Spinal cord (tissue), 10 donors: ENCODE data around the gene SGSM2. TPM values are rescaled to one million over a fixed set of nuclear protein-coding genes. Genes with fewer than 3 reads are reported as not detected.

Experiments used
- DNase-seq, 6 donors: peaks; one replicate each; pipeline versions ENCODE4 v3.0.0 to v3.0.0-alpha.2; 2013 to 2015; ENCODE audit warnings: low spot score in 6 of 6, low read depth in 4 of 6
- H3K27ac ChIP-seq: one replicate; pipeline ENCODE4 v1.5.1; 2013; ENCODE audit warnings: low read depth, low read length, control low read depth
- H3K27me3 ChIP-seq: one replicate; pipeline ENCODE4 v1.6.1; 2013; ENCODE audit warnings: low read length; ENCODE audit not compliant: control insufficient read depth, insufficient read depth
- H3K36me3 ChIP-seq: one replicate; pipeline ENCODE4 v1.6.1; 2013; ENCODE audit warnings: low read length; ENCODE audit not compliant: control insufficient read depth, insufficient read depth
- H3K4me1 ChIP-seq: one replicate; pipeline ENCODE4 v1.6.1; 2013; ENCODE audit warnings: low read length; ENCODE audit not compliant: control insufficient read depth, insufficient read depth
- H3K4me3 ChIP-seq: one replicate; pipeline ENCODE4 v1.5.1; 2013; ENCODE audit warnings: low read depth, low read length, control low read depth
- H3K9me3 ChIP-seq: one replicate; pipeline ENCODE4 v1.6.1; 2013; ENCODE audit warnings: low read length; ENCODE audit not compliant: control insufficient read depth, insufficient read depth
- WGBS: methylation state at CpG from one replicate; pipeline ENCODE4 v1.1.5; 2013; ENCODE audit warnings: missing lambda C conversion rate; ENCODE audit not compliant: insufficient coverage; 5-methylcytosine and 5-hydroxymethylcytosine counted together
- polyA plus RNA-seq, 2 donors: library from polyadenylated mRNA; unstranded; fragments of 120-200 nt; gene quantifications; one replicate each; pipeline ENCODE4 v1.2.1, GENCODE V29; 2013; ENCODE audit not compliant: insufficient read length in 2 of 2
- total RNA-seq, 2 donors: library from RNA; depleted of rRNA in 1 of 2; stranded (reverse); fragments of 120-200 nt in 1 of 2; fragments of >200 nt in 1 of 2; gene quantifications; one replicate each; pipeline versions ENCODE4 v1.2.3 to v1.2.4, GENCODE V29; 2013 to 2014
- donor health status: healthy.

Gene SGSM2
- total and polyA plus RNA-seq, 4 donors: 46.7 to 181 (median 120) TPM

DNA sequence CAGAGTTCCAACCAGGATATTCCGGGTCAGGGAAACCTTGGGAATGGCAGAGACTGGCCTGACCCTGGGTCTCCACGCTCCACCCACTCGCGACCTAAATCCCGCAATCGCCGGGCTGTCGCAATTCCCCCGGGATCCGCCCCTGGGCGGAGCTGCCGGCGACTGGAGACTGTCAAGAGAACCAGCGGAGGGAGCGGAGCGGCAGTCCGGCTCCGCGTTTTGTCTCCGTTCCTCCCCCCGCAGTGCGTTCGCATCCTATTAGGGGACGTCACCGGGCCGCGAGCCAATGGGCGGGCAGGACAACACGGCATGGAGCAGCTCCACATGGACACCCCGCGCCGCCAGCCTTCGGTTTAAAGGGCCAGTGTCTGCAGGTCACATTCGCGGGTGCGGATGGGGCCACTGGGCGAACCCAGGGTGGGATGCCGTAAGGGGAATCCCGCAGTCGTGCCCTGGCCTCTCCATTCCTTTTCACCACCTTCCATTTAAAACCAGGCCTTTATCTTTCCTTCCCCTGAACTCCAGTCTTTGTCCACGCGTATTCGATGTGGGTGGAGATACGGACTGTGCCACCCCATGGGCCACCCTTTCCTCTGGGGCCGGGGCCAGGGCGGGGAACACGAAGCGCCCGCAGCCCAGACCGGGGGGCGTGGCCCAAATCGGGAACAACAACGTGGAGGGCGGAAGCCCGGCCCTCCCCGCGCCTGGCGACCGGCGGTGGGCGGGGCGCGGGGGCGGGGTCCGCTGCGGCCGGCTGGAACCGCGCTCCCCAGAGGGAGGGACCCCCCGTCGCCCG is 64.3 kb downstream of the SGSM2 start:
- H3K4me1 ChIP-seq: peaks cover 41% of the 10 kb centered on the region
- DNase-seq: peak; percentile 97 to 100 (median 98)
- peak overlapping the region; percentile 99 for H3K27ac ChIP-seq

GRCh38 chr17:2402544-2402943 is 65.2 kb downstream of the SGSM2 start:
- peak overlapping the region; percentile 50 for H3K4me3 ChIP-seq
- no peaks in the 10 kb centered on the region for H3K27me3 ChIP-seq
- peak in 1 of 6 donors; percentile 64 for DNase-seq
- peak overlapping the region; percentile 73 for H3K27ac ChIP-seq
- H3K4me1 ChIP-seq: peaks cover 41% of the 10 kb centered on the region
- no peaks in the 10 kb centered on the region for H3K9me3 ChIP-seq
- WGBS: 5% methylated on average over 10 of the region's 15 CpGs
- H3K36me3 ChIP-seq: peaks cover 21% of the 10 kb centered on the region

More for the DNA sequence above, 64.3 kb downstream of the SGSM2 start:
- Histone ChIP-seq H3K4me3 (peak overlapping the region; percentile 95), H3K27me3 (no peaks in the 10 kb centered on the region), H3K9me3 (no peaks in the 10 kb centered on the region), H3K36me3 (peaks cover 16% of the 10 kb centered on the region)
- under 1% methylated on average over 67 of the region's 72 CpGs for WGBS

DNA sequence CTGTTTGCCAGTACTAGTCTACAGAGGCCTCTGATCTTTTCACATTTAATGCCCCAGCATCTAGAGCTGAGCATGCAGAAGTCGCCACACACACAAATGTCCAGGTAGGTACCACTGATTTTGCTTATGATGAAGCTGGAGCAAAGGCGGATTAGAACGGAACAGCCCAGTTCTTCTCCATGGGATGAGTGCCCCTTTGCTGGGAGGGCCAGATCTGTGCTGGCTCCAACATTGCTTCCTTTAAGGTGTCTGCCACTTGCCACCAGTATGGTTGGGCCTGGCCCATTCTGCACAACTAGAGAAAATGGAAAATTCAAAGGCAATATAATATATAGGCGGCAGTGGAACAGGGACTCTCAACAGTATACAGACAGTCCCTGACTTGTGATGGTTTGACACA is 65.7 kb downstream of the SGSM2 start:
- Histone ChIP-seq H3K27ac (no peak overlapping the region), H3K4me1 (peaks cover 36% of the 10 kb centered on the region), H3K27me3 (no peaks in the 10 kb centered on the region), H3K9me3 (no peaks in the 10 kb centered on the region), H3K4me3 (no peak overlapping the region), H3K36me3 (peaks cover 17% of the 10 kb centered on the region)
- WGBS: 98% methylated on average over 4 of the region's 4 CpGs
- DNase-seq: no peak

DNA sequence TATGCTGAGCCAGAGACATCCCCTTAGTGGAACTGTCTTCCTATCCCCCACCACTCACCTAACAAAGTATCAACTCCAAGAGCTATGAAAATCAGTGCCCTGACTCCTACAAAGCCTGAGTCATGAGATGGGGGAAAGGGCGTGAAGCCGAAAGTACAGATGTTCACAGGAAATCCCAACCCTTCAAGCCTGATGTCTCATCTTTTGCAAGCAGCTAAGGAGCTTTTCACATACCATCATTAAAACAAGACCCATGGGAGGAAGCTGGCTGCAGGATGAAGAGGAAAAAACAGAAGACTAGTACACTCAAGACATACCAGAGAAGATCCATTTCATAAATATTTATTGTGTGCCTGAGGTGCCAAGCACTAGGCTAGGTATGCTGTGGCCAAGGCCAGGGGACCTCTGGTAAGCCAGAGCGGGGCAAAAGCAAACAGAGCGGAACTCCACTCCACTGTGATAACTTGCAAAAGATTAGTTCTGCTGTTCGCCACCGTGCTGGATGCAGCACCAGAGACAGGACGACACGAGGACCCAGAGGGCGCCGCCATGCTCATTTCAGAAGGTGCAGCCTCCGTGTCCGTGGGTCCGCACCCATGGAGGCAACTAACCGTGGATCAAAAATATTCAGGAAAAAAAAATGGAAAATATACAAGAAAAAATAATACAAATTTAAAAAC is 68.1 kb downstream of the SGSM2 start:
- peaks cover 17% of the 10 kb centered on the region for H3K36me3 ChIP-seq
- H3K4me1 ChIP-seq: peaks cover 17% of the 10 kb centered on the region
- no peaks in the 10 kb centered on the region for H3K27me3 ChIP-seq
- no peak overlapping the region for H3K27ac ChIP-seq
- 81% methylated on average over 4 of the region's 14 CpGs for WGBS
- no peak for DNase-seq
- H3K9me3 ChIP-seq: no peaks in the 10 kb centered on the region
- H3K4me3 ChIP-seq: no peak overlapping the region

GRCh38 chr17:2406271-2406902 is 69.1 kb downstream of the SGSM2 start:
- Histone ChIP-seq H3K27me3 (no peaks in the 10 kb centered on the region), H3K9me3 (no peaks in the 10 kb centered on the region), H3K4me3 (no peak overlapping the region), H3K4me1 (peaks cover 17% of the 10 kb centered on the region), H3K36me3 (peaks cover 21% of the 10 kb centered on the region), H3K27ac (peak overlapping the region; percentile 52)
- 73% methylated on average over 2 of the region's 8 CpGs for WGBS
- DNase-seq: no peak

DNA sequence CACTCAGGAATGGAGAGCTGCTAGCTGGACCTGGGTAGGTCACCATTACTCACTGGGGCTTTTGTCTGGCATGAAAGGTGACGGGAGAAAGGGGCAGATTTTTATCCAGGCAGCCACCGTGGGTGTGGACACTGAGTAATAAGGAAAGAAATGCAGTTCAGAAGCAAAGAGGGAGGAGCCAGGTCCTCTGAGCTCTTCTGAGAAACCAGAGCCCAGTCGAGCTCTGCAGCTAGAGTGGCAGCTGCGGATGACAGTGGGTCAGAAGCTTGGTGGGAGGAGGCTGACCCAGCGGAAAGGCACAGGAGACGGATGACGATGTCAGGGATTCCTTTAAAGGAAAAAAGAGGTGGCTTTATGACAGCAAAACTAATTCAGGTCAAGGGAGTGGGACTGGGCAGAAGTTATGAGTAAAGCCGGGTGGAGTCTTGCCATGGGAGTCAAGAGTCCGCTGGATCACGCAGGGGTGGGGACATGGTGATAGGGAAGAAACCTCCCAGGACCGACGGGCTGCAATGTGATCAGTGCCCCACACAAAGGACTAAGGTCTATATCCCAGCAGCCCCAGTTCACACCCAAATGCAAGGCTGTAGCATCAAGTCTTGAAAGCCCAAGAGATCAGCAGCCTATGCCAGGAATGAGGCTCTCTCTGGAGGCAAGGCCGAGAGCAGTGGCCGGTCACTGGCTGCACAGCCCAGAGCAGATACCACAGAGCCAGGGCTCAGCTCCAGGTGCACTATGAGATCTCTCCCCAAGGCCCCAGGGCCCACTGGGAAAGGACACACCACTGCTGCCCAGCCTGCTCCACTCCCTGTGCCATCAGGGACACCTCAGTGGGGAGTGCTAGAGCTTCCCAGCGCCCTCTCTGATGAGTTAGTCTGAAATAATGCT is 69.8 kb downstream of the SGSM2 start:
- peak in 1 of 6 donors; percentile 39 for DNase-seq
- Histone ChIP-seq H3K36me3 (peaks cover 21% of the 10 kb centered on the region), H3K4me1 (peaks cover 17% of the 10 kb centered on the region), H3K4me3 (no peak overlapping the region), H3K27me3 (no peaks in the 10 kb centered on the region), H3K9me3 (no peaks in the 10 kb centered on the region), H3K27ac (peak overlapping the region; percentile 52)
- WGBS: 62% methylated on average over 13 of the region's 15 CpGs

GRCh38 chr17:2410951-2411350 is 73.7 kb downstream of the SGSM2 start:
- Histone ChIP-seq H3K9me3 (no peaks in the 10 kb centered on the region), H3K27ac (no peak overlapping the region), H3K27me3 (no peaks in the 10 kb centered on the region), H3K4me3 (no peak overlapping the region), H3K36me3 (peaks cover 41% of the 10 kb centered on the region), H3K4me1 (peaks cover 24% of the 10 kb centered on the region)
- WGBS: 95% methylated on average over 7 of the region's 7 CpGs
- DNase-seq: no peak

DNA sequence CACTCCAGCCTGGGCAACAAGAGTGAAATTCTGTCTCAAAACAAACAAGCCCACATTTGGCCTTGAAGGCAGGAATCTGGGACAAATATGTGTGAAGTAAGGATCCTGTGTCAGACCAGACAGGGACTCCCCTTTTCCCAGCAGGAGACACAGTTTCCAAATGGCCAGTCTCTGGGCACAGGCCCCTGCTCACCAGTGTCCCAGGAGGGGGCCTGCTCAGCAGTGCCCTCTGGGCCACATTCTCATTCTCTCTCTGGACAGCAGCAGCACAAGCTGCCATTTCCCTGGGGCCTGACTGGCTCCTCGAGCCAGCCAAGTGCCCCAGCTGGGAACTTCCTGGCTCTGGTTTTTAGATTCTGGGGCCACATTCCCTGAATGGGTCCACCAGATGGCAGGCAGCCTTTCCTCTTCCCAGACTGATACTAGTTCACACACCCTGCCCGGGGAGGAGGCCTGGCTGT is 75.3 kb downstream of the SGSM2 start:
- H3K4me1 ChIP-seq: peaks cover 25% of the 10 kb centered on the region
- H3K36me3 ChIP-seq: peaks cover 27% of the 10 kb centered on the region
- H3K27me3 ChIP-seq: no peaks in the 10 kb centered on the region
- no peaks in the 10 kb centered on the region for H3K9me3 ChIP-seq
- peak overlapping the region; percentile 57 for H3K27ac ChIP-seq
- H3K4me3 ChIP-seq: no peak overlapping the region
- 7% methylated on average over 1 of the region's 2 CpGs for whole genome bisulfite sequencing
- peak in 3 of 6 donors; percentile 45 to 88 (median 64) for DNase-seq
